Smooth muscle cell (in vitro differentiated cells): ENCODE results near the gene GLCE. TPM values are rescaled to one million over a fixed set of nuclear protein-coding genes. Genes with fewer than 3 reads are reported as not detected.

Experiments used
- DNase-seq: peaks from one replicate; lab custom pipeline; 2025; ENCODE audit not compliant: unreplicated experiment; lab: John Stamatoyannopoulos, UW
- H2AFZ ChIP-seq: fragments of 200-600 bp; sonication (generic); 2 replicates; pipeline ENCODE4 v1.6.0; 2016; ENCODE audit warnings: antibody characterized with exemption, low read depth, mild to moderate bottlenecking
- H3F3A ChIP-seq: fragments of 200-600 bp; sonication (generic); 2 replicates; pipeline ENCODE4 v1.6.0; 2017; ENCODE audit warnings: antibody characterized with exemption, low read depth
- H3K27ac ChIP-seq: fragments of 200-600 bp; sonication (generic); 2 replicates; pipeline ENCODE4 v1.5.1; 2016; ENCODE audit warnings: low read depth, mild to moderate bottlenecking
- H3K27me3 ChIP-seq: fragments of 200-600 bp; sonication (generic); 2 replicates; pipeline ENCODE4 v1.6.1; 2016; ENCODE audit warnings: low read depth, mild to moderate bottlenecking
- H3K36me3 ChIP-seq: fragments of 200-600 bp; sonication (generic); 2 replicates; pipeline ENCODE4 v1.5.1; 2016; ENCODE audit warnings: low read depth
- H3K4me1 ChIP-seq: fragments of 200-600 bp; sonication (generic); 2 replicates; pipeline ENCODE4 v1.5.1; 2016; ENCODE audit warnings: low read depth
- H3K4me2 ChIP-seq: fragments of 200-600 bp; sonication (generic); 2 replicates; pipeline ENCODE4 v1.6.0; 2016; ENCODE audit warnings: mild to moderate bottlenecking
- H3K4me3 ChIP-seq: fragments of 200-600 bp; sonication (generic); 2 replicates; pipeline ENCODE4 v1.5.1; 2016; ENCODE audit warnings: mild to moderate bottlenecking
- H3K79me2 ChIP-seq: fragments of 200-600 bp; sonication (generic); 2 replicates; pipeline ENCODE4 v1.6.0; 2016; ENCODE audit warnings: low read depth, mild to moderate bottlenecking
- H3K9ac ChIP-seq: fragments of 200-600 bp; sonication (generic); 2 replicates; pipeline ENCODE4 v1.6.0; 2016; ENCODE audit warnings: low read depth
- H3K9me3 ChIP-seq: fragments of 200-600 bp; sonication (generic); replicated peaks from 2 replicates; pipeline ENCODE4 v1.5.1; 2016; ENCODE audit warnings: low read depth
- H4K20me1 ChIP-seq: fragments of 200-600 bp; sonication (generic); 2 replicates; pipeline ENCODE4 v1.6.0; 2016; ENCODE audit warnings: low read depth
- CTCF ChIP-seq: fragments of 200-600 bp; sonication (generic); IDR thresholded peaks from 2 replicates; pipeline ENCODE4 v1.5.1; 2017; ENCODE audit warnings: borderline replicate concordance, mild to moderate bottlenecking, antibody characterized with exemption; ENCODE audit not compliant: insufficient read depth, poor library complexity, severe bottlenecking
- WGBS: methylation state at CpG from one replicate; pipeline ENCODE4 v1.1.7; 2016; ENCODE audit warnings: low lambda C conversion rate; 5-methylcytosine and 5-hydroxymethylcytosine counted together
- polyA plus RNA-seq: library from polyadenylated mRNA; unstranded; fragments of >200 nt; fragmentation: Nextera tagmentation; extraction: Ambion mirVana; gene quantifications from 2 replicates; pipeline ENCODE4 v1.2.1, GENCODE V29; 2016
- total RNA-seq: library from RNA; depleted of rRNA; stranded (reverse); fragments of >200 nt; gene quantifications from 2 replicates; pipeline ENCODE4 v1.2.3, GENCODE V29; 2014

GLCE gene
- total and polyA plus RNA-seq, 2 experiments from 2014 or later: 8.3 to 26.6 TPM

GRCh38 chr15:69302929-69303328 lies 142.5 kb downstream of the GLCE start:
- H3F3A ChIP-seq: peaks cover 9% of the 10 kb centered on the region
- DNase-seq: no peak
- H3K27me3 ChIP-seq: peaks cover 32% of the 10 kb centered on the region
- TF ChIP-seq CTCF: no peak
- peaks cover 5% of the 10 kb centered on the region for H3K4me1 ChIP-seq
- WGBS: 63% methylated on average over 3 of the region's 3 CpGs
- H3K4me3 ChIP-seq: no peak overlapping the region
- H3K36me3 ChIP-seq: no peaks in the 10 kb centered on the region
- H3K9ac ChIP-seq: no peak overlapping the region
- H3K79me2 ChIP-seq: no peaks in the 10 kb centered on the region
- no peaks in the 10 kb centered on the region for H3K9me3 ChIP-seq
- no peak overlapping the region for H3K27ac ChIP-seq
- no peak overlapping the region for H2AFZ ChIP-seq
- no peak overlapping the region for H3K4me2 ChIP-seq
- no peaks in the 10 kb centered on the region for H4K20me1 ChIP-seq

GRCh38 chr15:69303337-69304181 lies 143.1 kb downstream of the GLCE start:
- H3K79me2 ChIP-seq: no peaks in the 10 kb centered on the region
- H3K27me3 ChIP-seq: peaks cover 26% of the 10 kb centered on the region
- H3F3A ChIP-seq: peaks cover 9% of the 10 kb centered on the region
- no peak for DNase-seq
- peak; percentile 8 for TF ChIP-seq CTCF
- 67% methylated on average over 6 of the region's 6 CpGs for WGBS
- H3K36me3 ChIP-seq: no peaks in the 10 kb centered on the region
- peak overlapping the region; percentile 7 for H3K9ac ChIP-seq
- H2AFZ ChIP-seq: no peak overlapping the region
- no peaks in the 10 kb centered on the region for H4K20me1 ChIP-seq
- no peak overlapping the region for H3K4me3 ChIP-seq
- H3K4me1 ChIP-seq: peaks cover 5% of the 10 kb centered on the region
- peak overlapping the region; percentile 66 for H3K27ac ChIP-seq
- no peaks in the 10 kb centered on the region for H3K9me3 ChIP-seq
- peak overlapping the region; percentile 6 for H3K4me2 ChIP-seq

- no peak overlapping the region for H3K4me3 ChIP-seq
- H3K36me3 ChIP-seq: no peaks in the 10 kb centered on the region
- no peaks in the 10 kb centered on the region for H3K79me2 ChIP-seq
- H3K27me3 ChIP-seq: peaks cover 20% of the 10 kb centered on the region
- H2AFZ ChIP-seq: no peak overlapping the region
- peak overlapping the region; percentile 66 for H3K27ac ChIP-seq
- no peak overlapping the region for H3K9ac ChIP-seq
- 20% methylated on average over 5 of the region's 5 CpGs for WGBS
- H3K9me3 ChIP-seq: no peaks in the 10 kb centered on the region
- H3F3A ChIP-seq: peaks cover 9% of the 10 kb centered on the region
- TF ChIP-seq CTCF: no peak
- peak overlapping the region; percentile 6 for H3K4me2 ChIP-seq
- H4K20me1 ChIP-seq: no peaks in the 10 kb centered on the region
- peaks cover 5% of the 10 kb centered on the region for H3K4me1 ChIP-seq
- no peak for DNase-seq
Measured at GRCh38 chr15:69304182-69304545, 143.7 kb downstream of the GLCE start.
